Heart right ventricle (tissue), 16 donors: ENCODE data around the gene BAHD1. TPM values are rescaled to one million over a fixed set of nuclear protein-coding genes. Genes with fewer than 3 reads are reported as not detected.

Experiments used
- ATAC-seq, 8 donors: fragments of 200-7000 bp; cut with Tn5 transposase; one replicate each; pipeline ENCODE4 v1.9.1; 2020; ENCODE audit warnings: mild to moderate bottlenecking in 8 of 8, moderate library complexity in 8 of 8, moderate number of reproducible peaks in 1 of 8
- DNase-seq, 2 donors: peaks; one replicate each; pipeline ENCODE4 v3.0.0-alpha.2; 2020
- H3K27ac ChIP-seq, 10 donors: fragments of 200-600 bp; sonication (generic) in 2 of 10; one replicate each; pipeline versions ENCODE4 v1.5.0 to v1.8.0; 2020 to 2022; ENCODE audit warnings: mild to moderate bottlenecking in 3 of 10
- H3K27me3 ChIP-seq, 7 donors: fragments of 200-600 bp; one replicate each; pipeline ENCODE4 v1.8.0; 2021 to 2022; ENCODE audit warnings: mild to moderate bottlenecking in 2 of 7
- H3K36me3 ChIP-seq, 9 donors: fragments of 200-600 bp; sonication (generic) in 1 of 9; one replicate each; pipeline versions ENCODE4 v1.5.0 to v1.8.0; 2020 to 2022; ENCODE audit warnings: mild to moderate bottlenecking in 2 of 9
- H3K4me1 ChIP-seq, 9 donors: fragments of 200-600 bp; sonication (generic) in 1 of 9; one replicate each; pipeline versions ENCODE4 v1.5.0 to v1.8.0; 2020 to 2022; ENCODE audit warnings: mild to moderate bottlenecking in 4 of 9
- H3K4me3 ChIP-seq, 10 donors: fragments of 200-600 bp; sonication (generic) in 2 of 10; one replicate each; pipeline versions ENCODE4 v1.5.0 to v1.8.0; 2020 to 2022; ENCODE audit warnings: mild to moderate bottlenecking in 7 of 10, moderate library complexity in 2 of 10
- H3K9me3 ChIP-seq, 11 donors: fragments of 200-600 bp in 10 of 11; sonication (generic) in 2 of 11; one replicate each; pipeline versions ENCODE4 v1.5.0 to v1.8.0; 2013 to 2022; ENCODE audit warnings: mild to moderate bottlenecking in 2 of 11, control low read depth in 1 of 11, moderate library complexity in 1 of 11
- CTCF ChIP-seq, 9 donors: fragments of 200-600 bp; sonication (generic) in 2 of 9; IDR thresholded peaks; one replicate each; pipeline versions ENCODE4 v1.5.0 to v1.8.0; 2021 to 2022; ENCODE audit warnings: antibody characterized with exemption in 9 of 9, mild to moderate bottlenecking in 5 of 9, moderate library complexity in 1 of 9
- WGBS, 2 donors: extraction: QIAGEN DNeasy Blood & Tissue Kit; methylation state at CpG; one replicate each; pipeline ENCODE4 v1.1.7; 2013; ENCODE audit warnings: inconsistent platforms in 1 of 2; 5-methylcytosine and 5-hydroxymethylcytosine counted together
- intact Hi-C, 10 donors: fragments of 100-400 bp; cut with DNase I; formaldehyde crosslinking; loops; one replicate each; pipeline versions ENCODE4 v1.11.1 to v1.14.2; 2022
- polyA plus RNA-seq, 2 donors: library from polyadenylated mRNA; stranded (reverse); fragments of 200-250 nt; gene quantifications; one replicate each; pipeline ENCODE4 v1.2.3, GENCODE V29; 2013
- total RNA-seq, 10 donors: library from RNA; stranded (reverse); fragmentation: NEBNext Ultra II Directional in 3 of 10; extraction: Animal tissue kit (Norgen Biotek cat#: 25700) in 3 of 10; gene quantifications; one replicate each; pipeline versions ENCODE4 v1.2.1 to v1.2.4, GENCODE V29; 2021 to 2023
- donor health status: Arrhythmogenic right ventricular cardiomyopathy.
- donor health status: ischemic (EF 13 %, LVEDD 7.1; RV severe dilation, severe dysfunction).
- donor health status: healthy with polysubstance abuse.
- donor health status: DM: no; HTN: yes; CAD: no.
- donor health status: DM: no; HTN: no; CAD: no.
- donor health status: ischemic (EF 25% LVEDD 6.9; RV normal size, moderate dysfunction).
- donor health status: ischemic (EF 25% LVEDD 5.7; RV mildly dilated, moderate dysfunction).
- donor health status: healthy.
- donor health status: DM: yes; HTN: yes; CAD: no.
- donor health status: Ischemic cardiomyopathy.
- donor health status: ischemic (EF 35%, LVEDD 5.7; RV mildly dilated, moderate dysfunction).
- donor health status: nonischemic (EF 11% LVEDD 7.7; RV severe dilation, severe dysfunction).
- donor health status: DM: yes; HTN: yes; CAD: no.
- donor health status: PGD.
- donor health status: ischemic (EF 29% LVEDD 5.4; RV normal size, mild dysfunction).
- donor health status: nonischemic (EF 23%, LVEDD 6.1; RV moderate dilation, normal function).

BAHD1 gene
- total and polyA plus RNA-seq, 12 donors, result 8.9 to 17.8 (median 15.8) TPM

GRCh38 chr15:40424483-40425115 lies 16.2 kb upstream of the BAHD1 start:
- H3K9me3 ChIP-seq, result no peaks in the 10 kb centered on the region
- no peak overlapping the region for H3K4me3 ChIP-seq
- DNase-seq, result no peak
- TF ChIP-seq CTCF (IDR thresholded peaks at IDR 0.05), result no peak
- H3K4me1 ChIP-seq, result peaks cover 6 to 26% (median 23%) of the 10 kb centered on the region in 9 donors
- ATAC-seq, result no peak
- peaks cover 0 to under 1% (median 0%) of the 10 kb centered on the region in 9 donors for H3K36me3 ChIP-seq
- intact Hi-C loops, result loop anchor here (5.0 to 10.0 kb wide), 11 partner anchors 57 to 380 kb away; partner anchors contain the start of genes CCDC9B (in 3 of the 10), INAFM2 (in 2 of the 10) and ANKRD63 (in 1 of the 10)
- 89 to 93% methylated on average over 6 of the region's 6 CpGs for WGBS, 2 donors
- no peak overlapping the region for H3K27ac ChIP-seq
- no peaks in the 10 kb centered on the region for H3K27me3 ChIP-seq

- TF ChIP-seq CTCF (IDR thresholded peaks at IDR 0.05), result no peak
- 93 to 96% methylated on average over 5 of the region's 5 CpGs for WGBS, 2 donors
- no peaks in the 10 kb centered on the region for H3K9me3 ChIP-seq
- intact Hi-C loops, result loop anchor here in 4 of 10 donors (5.0 to 10.0 kb wide), 3 partner anchors 111 to 381 kb away; no protein-coding TSS in a partner anchor
- peaks cover 6 to 15% (median 14%) of the 10 kb centered on the region in 9 donors for H3K4me1 ChIP-seq
- no peak overlapping the region for H3K4me3 ChIP-seq
- no peaks in the 10 kb centered on the region for H3K27me3 ChIP-seq
- H3K27ac ChIP-seq, result no peak overlapping the region
- no peaks in the 10 kb centered on the region for H3K36me3 ChIP-seq
- DNase-seq, result no peak
- no peak for ATAC-seq
Measured at GRCh38 chr15:40425681-40426080, 15.1 kb upstream of the BAHD1 start.

GRCh38 chr15:40427188-40427587 lies 13.6 kb upstream of the BAHD1 start:
- WGBS, 2 donors, result 88 to 89% methylated on average over 9 of the region's 9 CpGs
- Histone ChIP-seq H3K27ac (no peak overlapping the region), H3K36me3 (no peaks in the 10 kb centered on the region), H3K27me3 (no peaks in the 10 kb centered on the region), H3K4me3 (no peak overlapping the region), H3K4me1 (peaks cover 0 to under 1% (median 0%) of the 10 kb centered on the region in 9 donors), H3K9me3 (no peaks in the 10 kb centered on the region)
- ATAC-seq, result no peak
- TF ChIP-seq CTCF (IDR thresholded peaks at IDR 0.05), result no peak
- intact Hi-C loops, result loop anchor here in 4 of 10 donors (5.0 to 10.0 kb wide), 3 partner anchors 112 to 382 kb away; no protein-coding TSS in a partner anchor
- no peak for DNase-seq

GRCh38 chr15:40428185-40428584 lies 12.6 kb upstream of the BAHD1 start:
- no peak for TF ChIP-seq CTCF (IDR thresholded peaks at IDR 0.05)
- no peaks in the 10 kb centered on the region for H3K36me3 ChIP-seq
- no peaks in the 10 kb centered on the region for H3K4me1 ChIP-seq
- ATAC-seq, result no peak
- H3K9me3 ChIP-seq, result no peaks in the 10 kb centered on the region
- WGBS, 2 donors, result 90 to 94% methylated on average over 4 of the region's 4 CpGs
- intact Hi-C loops, result loop anchor here in 4 of 10 donors (5.0 to 10.0 kb wide), 3 partner anchors 113 to 383 kb away; no protein-coding TSS in a partner anchor
- H3K27ac ChIP-seq, result no peak overlapping the region
- no peaks in the 10 kb centered on the region for H3K27me3 ChIP-seq
- DNase-seq, result no peak
- no peak overlapping the region for H3K4me3 ChIP-seq
